NCI-H2196 (cell line): ENCODE data around the gene OVCA2.
A peak's percentile ranks its signal among the peaks of the same experiment; 100 is the strongest.

Experiments used
- DNase-seq: peaks from one replicate; lab custom pipeline; 2025; ENCODE audit not compliant: unreplicated experiment; lab: John Stamatoyannopoulos, UW

Gene OVCA2

DNA sequence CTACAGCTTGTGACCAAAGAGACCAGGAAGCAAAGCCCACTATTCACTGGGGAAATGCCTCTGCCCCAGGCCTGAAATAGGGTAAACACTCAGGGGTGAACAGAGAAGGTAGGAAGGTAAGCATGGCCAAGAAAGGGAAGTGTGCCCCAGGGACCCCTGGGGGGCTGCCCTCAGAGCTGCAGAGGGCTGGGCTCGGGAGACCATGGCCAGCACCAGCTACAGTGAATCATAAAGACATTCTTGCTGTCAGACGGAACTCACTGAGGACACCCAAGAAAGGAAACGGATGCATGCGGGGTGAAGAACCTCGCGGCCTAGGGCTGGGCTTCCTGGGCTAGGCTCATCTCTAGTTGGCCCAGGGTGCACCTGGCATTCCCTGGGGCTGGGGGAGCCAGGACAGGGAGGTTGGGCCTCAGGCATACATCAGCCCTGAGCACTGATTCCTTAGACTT is 22.7 kb downstream of the OVCA2 start:
- DNase-seq = no peak

DNA sequence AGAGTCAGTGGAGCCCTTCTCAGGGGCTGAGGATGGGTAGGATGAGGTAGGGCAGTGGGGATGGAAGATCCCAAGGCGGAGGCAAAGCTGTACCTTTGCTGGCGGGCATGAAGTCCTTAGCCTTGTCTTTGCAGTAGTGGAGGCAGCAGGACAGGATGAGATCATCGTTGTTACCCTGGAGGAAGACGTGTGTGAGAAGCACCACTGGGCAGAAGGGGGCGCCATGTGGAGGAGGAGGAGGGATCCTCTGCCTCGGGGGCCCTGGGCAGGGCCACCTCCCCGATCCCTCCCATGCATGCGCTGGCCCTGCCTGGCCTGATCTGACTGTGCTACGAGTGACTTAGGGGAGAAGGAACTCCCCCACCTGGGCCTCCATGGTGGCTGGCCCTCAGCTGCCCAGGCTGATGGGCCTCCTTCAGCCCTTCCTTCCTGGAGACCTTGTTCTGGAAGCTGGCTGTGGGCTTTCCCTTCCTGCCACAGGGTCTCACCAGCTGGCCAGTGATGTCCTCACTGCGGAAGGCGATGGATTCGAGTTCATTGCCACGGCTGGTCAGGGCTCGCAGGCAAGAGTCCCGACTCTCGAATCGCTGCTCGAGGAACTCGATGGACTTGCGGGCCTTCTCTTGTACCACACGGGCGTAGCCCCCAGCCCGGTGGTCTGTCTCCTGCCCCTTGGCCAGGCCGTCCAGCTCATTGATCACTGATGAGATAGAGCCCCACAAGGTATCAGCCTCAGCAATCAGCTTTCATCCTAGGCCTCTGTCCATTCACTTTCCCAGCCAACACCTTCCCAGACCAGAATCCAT is 23.4 kb downstream of the OVCA2 start:
- peak; percentile 13 for DNase-seq

DNA sequence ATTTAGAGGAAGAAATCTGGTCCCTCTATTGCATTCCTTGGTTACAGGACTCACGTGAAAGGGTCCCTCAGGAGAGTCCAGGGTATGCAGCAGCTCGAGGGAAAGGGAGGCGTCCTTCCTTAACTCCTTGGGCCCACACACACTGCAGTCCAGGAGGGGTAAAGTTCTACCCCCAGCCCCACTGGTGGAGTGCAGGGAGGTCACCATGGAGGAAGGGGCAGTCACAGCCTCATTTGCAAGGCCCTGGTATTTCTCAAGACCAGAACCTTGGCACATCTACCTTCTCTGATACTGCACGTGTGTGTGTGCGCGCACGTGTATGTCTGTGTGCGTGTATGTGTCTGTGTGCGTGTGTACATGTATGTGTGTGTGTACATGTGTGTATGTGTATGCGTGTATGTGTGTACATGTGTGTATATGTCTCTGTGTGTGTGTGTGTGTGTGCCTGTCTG is 24.2 kb downstream of the OVCA2 start:
- no peak for DNase-seq

DNA sequence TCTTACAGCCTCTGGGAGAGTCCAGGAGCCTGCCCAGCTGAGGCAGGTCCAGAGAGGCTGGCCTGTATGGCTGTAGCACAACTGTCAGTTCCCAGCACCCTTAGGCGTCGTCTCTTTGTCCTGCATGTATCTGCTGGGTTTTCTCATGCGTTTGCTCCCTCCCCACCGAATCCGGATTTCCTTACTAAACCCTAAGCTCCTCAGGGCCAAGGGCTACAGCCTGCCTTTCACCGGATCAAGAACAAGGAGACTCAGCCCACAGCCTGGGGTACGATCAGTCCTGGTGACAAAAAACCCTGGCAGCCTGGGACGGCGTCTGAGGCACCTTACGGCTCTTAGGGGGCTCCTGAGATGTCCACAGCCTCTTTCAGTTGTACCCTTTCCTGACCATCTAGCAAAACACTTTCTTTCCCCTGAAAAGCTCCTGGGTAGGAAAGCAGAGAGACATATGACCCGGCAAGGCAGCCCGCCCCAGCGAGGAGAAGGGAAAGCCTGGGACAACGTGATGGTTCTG is 25.3 kb downstream of the OVCA2 start:
- no peak for DNase-seq

DNA sequence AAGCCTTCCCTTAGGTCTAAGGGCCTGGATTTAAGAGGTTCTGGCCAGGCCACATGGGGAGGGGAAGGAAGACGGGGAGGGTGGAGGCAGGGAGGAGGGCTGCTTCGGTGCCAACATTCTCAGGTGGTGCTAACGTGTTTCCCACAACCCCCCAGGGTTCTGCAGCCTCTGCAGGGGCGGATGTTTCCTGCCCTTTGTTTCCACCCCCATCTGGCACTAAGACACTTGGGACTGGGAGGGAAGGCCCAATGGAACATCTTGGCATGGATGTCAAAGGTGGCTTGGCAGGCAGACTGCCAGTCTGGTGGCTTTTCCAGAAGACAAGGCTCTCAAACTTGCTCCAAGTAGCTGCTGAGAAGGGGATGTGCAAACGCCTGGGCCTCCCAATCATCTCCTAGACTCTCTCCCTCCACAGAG is 25.8 kb downstream of the OVCA2 start:
- peak; percentile 32 for DNase-seq

DNA sequence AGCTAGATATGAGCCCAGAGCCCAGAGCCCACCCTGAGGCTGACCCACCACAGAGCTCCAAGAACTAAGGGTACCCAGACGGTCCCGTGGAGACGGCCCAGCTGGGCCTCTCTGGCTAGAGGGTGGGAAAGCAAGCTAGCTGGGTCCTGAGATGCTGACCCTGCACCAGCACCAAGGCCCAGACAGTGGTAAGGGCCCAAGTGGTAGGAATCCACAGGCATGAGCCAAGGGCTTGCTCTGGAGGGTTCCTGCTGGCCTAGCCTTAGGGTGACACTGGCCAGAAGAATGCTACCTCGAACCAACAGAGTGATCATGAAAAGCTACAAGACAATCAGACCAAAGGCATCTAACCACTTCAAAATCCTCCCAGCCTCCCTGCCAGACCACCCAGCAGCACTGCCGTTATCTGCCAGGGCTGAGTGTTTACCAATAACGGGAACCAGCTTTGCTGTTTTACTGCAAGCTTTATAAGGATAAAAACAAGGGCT is 26.3 kb downstream of the OVCA2 start:
- DNase-seq = no peak

DNA sequence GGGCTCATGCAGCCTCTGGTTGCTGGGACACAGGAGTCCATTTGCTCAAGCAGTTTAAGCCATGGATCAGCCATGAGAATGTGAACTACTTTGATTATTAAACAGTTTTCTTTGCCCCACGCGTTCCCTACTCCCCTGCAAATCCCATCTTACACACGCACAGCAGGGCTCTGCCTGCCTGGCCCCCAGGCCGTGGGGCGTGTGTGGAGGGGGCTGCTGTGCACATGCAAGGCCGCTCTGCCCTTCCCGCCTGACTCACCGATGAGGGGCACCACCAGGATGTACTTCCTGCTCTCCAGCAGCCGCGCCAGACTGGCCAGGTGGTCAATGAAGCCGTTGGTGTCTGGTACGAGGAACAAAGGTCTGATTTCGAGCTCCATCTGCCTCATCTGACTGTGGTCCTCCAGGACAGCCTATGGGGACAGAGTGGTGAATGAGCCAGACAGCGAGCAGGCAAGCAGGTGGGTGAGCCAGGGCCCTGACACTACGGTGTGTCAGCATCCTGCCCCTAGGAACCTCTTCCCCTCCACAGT is 26.8 kb downstream of the OVCA2 start:
- no peak for DNase-seq

DNA sequence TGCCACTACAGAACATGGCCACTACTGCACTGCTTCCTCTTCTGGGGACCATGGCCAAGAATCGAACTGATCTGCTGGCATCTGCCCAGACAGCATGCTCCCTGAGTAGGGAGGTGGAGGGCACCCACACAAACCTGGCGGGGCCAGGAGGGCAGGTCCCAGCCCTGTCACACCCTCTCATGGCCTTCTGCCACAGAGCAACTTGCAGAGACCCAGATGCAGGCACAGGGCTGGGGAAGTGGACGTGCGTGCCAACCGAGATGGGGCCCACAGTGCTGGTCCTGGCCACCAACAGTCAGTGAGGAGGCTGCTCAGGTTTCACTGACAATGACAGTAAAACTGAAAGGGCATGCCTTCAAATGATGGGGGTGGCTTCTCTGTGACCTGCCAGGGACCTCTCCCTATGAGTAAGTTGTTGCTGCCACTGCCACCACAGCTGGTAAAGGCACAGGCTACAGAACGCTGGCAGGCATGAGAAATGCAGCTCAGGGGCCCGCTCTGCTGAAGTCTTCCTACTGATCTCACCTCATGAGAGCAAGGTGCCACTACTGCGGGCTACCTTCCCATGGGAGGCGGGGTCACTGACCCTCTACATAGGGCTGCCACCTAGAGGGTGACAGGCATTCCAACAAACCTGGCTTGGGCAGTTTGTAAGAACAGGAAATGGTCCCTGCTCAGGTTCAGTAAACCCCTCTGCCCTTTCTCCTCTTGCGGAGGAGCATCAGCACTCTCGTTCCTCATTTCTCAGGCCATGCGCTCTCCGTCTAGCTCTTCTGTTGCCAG is 28.6 kb downstream of the OVCA2 start:
- peak; percentile 11 for DNase-seq

DNA sequence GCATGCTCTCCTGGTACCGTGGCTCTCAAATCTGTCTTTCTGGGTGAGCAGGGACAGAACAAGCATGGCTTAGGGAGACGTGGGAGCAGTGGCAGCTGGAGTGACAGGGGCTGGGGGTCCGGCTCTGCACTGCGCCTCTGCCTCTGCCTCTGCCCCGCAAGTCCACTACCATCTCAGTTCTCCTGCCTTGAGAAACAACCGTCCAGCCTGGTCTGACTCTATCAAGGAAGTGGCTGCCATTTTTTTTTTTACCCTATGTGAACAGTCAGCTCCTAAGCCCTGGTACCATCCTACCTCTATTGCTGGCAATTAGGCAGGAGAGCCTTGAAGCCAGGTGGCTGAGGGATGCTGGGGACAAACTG is 29.2 kb downstream of the OVCA2 start:
- no peak for DNase-seq

DNA sequence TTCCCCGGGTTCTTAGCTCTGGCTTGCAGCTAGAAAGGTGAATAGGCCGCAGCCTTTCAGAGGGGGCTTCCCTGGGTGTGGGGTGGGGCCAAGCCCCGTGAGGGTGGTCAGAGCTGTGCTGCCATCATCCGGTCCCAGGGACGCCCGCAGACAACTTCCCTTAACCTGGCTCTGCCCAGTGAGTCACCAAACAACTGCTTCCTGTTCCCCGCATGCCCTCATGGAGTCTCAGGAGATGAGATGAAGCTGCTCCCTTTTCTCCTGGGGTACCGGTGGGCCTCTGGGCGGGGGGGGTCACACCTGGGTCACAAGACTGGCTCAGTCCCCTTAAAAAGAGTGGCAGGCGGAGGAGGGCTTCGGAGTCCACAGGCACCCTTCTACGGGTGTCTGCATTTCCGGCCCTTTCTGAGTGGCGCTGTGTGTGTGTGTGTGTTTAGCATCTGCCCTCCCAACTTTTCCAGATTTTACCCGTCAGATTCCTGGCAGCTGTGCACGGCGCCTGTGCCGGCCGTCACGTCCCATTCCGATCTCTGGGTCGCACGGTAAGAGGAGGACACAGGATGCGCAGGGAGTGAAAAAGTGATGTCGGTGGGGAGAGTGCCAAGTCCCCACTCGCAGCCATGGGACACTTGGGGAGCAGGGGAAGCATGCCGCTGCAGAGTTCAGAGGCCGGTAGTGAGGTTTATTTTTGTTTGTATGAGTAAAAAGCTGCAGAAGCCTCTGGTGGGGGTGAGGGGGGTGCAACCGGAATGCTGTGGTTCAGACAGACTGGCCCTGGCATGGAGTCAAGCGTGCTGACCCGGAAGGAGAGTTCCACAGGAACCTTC is 29.8 kb downstream of the OVCA2 start:
- DNase-seq = no peak

DNA sequence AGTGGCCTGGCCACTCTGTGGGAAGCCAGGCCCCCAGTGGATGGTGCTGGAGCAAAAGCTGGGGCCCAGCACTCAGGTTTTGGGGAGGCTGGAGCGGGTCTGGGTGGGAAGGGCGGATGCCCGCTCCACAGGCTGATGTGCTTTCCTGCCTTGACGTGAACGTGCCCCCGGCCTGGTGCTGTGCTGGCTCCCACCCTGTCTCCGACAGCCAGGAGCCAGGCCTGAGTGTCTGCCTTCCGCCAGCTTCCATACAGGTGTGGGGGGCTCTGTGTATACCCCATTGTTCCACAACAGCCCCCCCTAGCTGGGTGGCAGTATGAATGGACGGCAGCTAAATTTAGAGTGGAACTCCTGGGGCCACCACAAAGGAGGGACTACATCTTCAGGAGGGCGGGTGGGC is 33.1 kb downstream of the OVCA2 start:
- no peak for DNase-seq

DNA sequence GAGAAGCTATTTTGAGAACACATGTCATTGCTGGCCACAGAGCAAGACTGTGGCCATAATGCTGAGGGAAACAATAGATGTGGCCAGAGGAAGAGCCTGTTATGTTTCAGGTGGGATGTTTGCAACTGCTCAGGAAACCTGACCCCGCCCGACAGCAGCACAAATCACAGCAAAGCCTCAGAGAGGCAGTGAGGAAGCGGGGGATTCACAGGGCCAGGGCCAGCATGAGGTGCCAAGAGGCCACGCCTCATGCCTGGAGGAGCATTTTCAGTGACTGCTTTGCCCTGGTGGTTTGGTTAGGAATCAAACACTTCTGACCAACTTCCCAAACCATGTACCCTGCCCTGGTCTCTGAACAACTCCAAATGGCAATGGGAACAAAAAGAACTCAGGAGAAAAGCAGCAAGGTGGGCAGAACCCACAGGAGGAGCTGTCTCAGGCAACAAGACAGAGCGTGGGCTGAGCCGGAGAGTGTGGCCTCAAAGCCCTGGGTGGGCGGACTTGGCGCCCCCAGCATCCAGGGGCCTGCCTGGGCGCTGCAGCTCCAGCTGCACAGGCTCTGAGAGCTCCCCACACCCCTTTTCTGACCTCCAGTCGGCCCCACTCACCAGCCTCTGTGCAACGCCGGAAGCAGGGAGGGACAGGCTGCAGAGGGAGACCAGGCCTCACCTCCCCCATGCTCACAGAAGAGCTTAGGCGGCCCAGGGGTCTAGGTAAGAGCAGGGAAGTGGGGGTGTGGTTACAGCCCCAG is 33.7 kb downstream of the OVCA2 start:
- DNase-seq = no peak

DNA sequence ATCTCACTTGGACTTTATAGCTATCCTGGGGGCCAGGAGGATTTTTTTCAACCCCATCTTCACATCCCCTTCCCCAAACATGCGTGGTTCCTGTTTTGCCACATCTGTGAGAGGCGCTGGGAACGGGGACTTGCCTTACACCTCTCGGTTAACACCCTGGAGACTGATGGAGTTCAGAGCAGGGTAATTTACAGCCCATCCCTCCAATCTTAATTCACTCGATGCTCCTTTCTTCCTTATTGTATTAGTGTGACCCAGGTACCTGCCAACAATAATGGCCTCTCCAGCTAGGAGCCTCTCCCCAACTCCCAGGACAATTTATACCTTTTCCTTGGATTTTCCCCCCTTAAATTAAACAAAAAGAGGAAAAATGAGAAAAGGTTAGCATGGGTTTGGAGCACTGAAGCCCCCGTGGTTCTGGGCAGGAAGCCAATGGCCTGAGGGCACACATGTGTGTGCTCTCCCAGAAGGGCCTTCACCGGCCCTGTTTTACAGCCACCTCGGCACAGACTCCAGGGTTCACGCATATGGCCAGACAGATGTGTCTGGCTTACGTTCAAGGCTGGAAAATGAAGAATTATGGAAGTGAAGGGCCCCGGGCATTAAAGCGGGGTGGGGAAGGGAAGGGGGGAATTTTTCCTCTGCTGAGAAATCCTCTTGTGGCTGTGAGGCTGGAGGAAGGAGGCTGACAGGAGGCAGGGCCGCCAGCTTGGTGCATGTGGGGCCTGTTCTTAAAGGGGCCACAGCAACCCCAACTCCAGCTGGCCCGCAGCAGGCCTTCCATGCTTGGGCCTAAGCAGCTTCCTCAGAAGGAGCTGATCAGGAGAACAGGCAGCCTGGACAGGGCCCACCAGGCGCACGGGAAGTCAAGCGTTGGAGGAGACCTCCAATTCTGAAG is 34.5 kb downstream of the OVCA2 start:
- DNase-seq = no peak

DNA sequence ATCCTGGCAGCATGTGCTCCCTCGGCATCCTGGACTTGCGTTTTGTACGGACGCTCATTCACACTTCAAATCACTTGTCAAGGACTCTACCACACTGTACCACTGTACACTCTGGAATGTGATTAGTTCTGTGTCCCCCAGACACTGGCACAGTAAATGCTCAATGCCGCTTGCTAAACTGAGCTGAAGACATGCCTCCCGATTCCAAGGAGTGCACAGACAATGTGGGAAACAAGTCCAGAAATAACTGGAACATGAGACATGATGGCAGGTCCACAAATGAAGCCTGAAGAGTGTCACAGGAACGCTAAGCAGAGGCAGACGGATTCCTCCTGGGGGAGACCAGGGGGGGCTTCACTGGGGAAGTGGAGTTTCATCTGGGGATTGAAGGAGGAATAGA is 35.2 kb downstream of the OVCA2 start:
- no peak for DNase-seq

DNA sequence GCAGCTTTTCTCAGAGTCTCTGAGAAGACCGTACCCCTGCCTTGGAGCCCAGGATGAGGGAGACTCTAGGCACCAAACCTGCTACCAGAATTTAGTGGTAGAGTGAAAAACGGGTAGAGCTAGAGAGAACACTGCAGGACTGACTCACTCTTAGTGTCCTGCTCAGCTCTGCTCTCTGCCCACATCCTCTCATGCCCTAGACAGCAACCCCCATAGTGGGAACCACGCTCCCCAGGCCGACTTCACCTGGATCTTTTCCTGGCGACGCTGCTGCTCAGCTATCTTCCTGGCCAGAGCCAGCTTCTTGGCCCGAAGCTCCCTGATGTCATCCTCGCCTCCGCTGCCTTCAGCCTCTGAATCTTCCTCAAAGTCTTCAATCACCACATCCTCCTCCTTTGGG is 39.7 kb downstream of the OVCA2 start:
- no peak for DNase-seq

DNA sequence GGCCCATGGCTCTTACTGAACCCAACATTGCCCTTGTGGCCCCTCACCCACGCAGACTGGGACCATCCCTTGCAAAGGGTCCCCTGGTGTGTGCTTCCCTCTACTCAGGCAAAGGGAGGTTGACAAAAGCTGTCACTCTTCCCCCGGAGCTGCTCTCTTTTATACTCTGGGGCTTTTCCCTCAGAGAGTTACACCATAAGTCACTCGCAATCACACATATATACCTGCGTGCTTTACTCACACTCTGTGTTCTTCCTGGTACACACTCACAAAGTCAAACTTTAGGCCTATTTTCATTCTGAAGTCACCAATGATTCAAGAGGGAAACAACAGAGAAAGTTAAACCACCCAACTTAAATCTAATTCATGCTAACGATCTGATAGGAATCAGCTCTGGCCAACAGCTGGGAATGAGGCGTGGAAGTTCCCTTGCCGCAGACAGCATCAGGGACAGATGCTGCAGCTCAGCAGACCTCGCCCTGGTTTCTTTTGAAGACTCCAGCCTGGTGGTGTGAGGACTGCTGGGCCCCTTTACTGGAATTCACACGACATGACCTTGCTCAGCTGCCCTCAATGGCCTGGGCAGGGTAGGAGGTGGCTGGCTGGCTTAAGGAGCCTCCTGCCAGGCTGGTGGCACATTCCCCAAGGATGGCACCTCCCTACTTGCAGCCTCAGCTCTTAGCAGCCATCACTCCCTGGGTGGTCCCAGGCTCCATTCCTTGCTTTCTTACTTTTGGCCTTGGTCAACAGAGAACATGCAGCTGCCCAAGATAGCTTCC is 40.4 kb downstream of the OVCA2 start:
- no peak for DNase-seq

DNA sequence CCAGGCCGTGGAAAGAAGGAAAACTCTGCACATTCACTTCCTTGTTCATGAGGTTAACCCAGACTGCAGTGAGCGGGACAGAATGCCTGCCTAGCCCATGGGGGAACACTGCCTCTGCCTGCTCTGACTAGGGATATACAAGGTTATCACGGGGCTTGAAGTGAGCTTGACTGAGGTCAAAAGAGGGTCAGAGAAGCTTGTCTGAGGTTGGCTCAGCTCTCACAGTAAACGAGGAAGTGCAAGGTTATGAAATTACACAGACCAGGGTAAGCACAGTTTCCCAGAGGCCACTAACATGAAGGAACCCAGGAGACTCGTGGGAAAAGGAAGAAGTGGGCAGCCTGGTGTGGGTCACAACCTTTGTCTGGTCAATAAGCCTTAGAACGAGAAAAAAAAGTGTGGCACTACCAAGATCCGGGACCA is 41.8 kb downstream of the OVCA2 start:
- peak; percentile 4 for DNase-seq

DNA sequence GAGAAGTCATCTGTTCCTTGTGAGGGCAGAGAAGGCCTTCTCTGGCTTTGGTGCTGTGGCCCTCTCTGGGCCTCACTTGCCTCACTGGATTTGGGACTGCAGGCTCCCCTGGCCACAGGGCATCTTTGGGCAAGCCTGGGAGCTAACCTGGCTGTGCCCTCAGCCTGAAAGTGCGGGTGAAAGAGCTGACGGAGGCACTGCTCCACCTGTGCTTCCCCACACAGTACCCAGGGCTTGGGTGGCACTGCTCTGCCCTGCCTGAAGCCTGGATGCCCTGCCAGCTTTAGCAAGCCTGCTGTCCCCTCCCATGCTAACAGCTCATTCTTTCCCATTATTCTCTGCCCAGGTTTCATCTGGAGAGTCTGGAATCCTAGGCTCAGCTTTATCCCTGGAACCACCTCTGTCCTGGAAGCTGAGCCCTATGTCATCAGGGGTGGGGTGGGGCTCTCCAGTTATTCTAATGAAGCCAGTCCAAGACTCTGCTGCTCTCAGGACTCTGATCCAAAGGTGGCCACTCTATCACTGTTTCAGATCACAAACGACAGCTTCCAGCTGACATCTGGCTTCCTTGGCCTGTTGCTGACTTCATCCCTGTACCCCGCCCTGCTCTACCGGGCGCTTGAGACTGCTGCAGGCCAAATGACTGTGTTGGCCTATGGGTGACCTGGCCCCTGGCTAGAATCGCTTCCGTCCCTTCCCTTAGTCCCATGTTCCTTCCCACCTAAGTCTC is 42.4 kb downstream of the OVCA2 start:
- DNase-seq = no peak
